SH-SY5Y (cell line): ENCODE data around the gene IL1RL1.

Source experiments
- GATA2 ChIP-seq: IDR thresholded peaks from 2 replicates; pipeline ENCODE4 v1.6.1; 2011; ENCODE audit warnings: mild to moderate bottlenecking, low read depth, low read length
- GATA3 ChIP-seq: IDR thresholded peaks from 2 replicates; pipeline ENCODE4 v1.6.1; 2011; ENCODE audit warnings: low read depth, mild to moderate bottlenecking, low read length, moderate library complexity

- no peak for TF ChIP-seq GATA2
- no peak for TF ChIP-seq GATA3
Measured at GRCh38 chr2:102294802-102295489, 16.4 kb upstream of the IL1RL1 start.
